OCI-LY3 (cell line): ENCODE data around the gene RAD51B.
A peak's percentile ranks its signal among the peaks of the same experiment; 100 is the strongest.

Source experiments
- H2AFZ ChIP-seq: fragments of 200-600, 300-600 bp; shearing (Covaris generic); 2 replicates; pipeline ENCODE4 v1.6.0; 2014; ENCODE audit warnings: antibody characterized with exemption, low read depth, low read length
- H3K27ac ChIP-seq: fragments of 200-600, 300-600 bp; sonication (generic); 2 replicates; pipeline ENCODE4 v1.5.1; 2014; ENCODE audit warnings: mild to moderate bottlenecking, low read length, moderate library complexity, mixed read lengths
- H3K27me3 ChIP-seq: fragments of 200-600, 300-600 bp; sonication (generic); 2 replicates; pipeline ENCODE4 v1.6.1; 2014; ENCODE audit warnings: low read depth, low read length, mixed read lengths
- H3K36me3 ChIP-seq: fragments of 200-600, 300-600 bp; sonication (generic); replicated peaks from 2 replicates; pipeline ENCODE3; 2014; ENCODE audit warnings: low read depth, low read length, mixed read lengths
- H3K4me1 ChIP-seq: fragments of 300-600, 200-600 bp; sonication (generic); 2 replicates; pipeline ENCODE4 v1.6.1; 2014; ENCODE audit warnings: low read length, mixed read lengths
- H3K4me2 ChIP-seq: fragments of 200-600, 300-600 bp; sonication (generic); 2 replicates; pipeline ENCODE4 v1.6.1; 2014; ENCODE audit warnings: low read length, mixed read lengths
- H3K4me3 ChIP-seq: fragments of 300-600, 200-600 bp; sonication (generic); 2 replicates; pipeline ENCODE4 v1.5.1; 2014; ENCODE audit warnings: antibody characterized with exemption, mild to moderate bottlenecking, low read length, moderate library complexity
- H3K79me2 ChIP-seq: fragments of 300-600, 200-600 bp; shearing (Covaris generic); 2 replicates; pipeline ENCODE4 v1.6.1; 2014; ENCODE audit warnings: mild to moderate bottlenecking, low read length, mixed read lengths
- H3K9ac ChIP-seq: fragments of 300-600, 200-600 bp; shearing (Covaris generic); 2 replicates; pipeline ENCODE4 v1.6.0; 2014; ENCODE audit warnings: mild to moderate bottlenecking, low read length, moderate library complexity
- H3K9me3 ChIP-seq: fragments of 200-600, 300-600 bp; shearing (Covaris generic); 2 replicates; pipeline ENCODE4 v1.6.1; 2014; ENCODE audit warnings: low read length, mixed read lengths; ENCODE audit not compliant: insufficient read depth
- H4K20me1 ChIP-seq: fragments of 200-600, 300-600 bp; sonication (generic); 2 replicates; pipeline ENCODE4 v1.6.1; 2016; ENCODE audit warnings: low read length, mixed read lengths; ENCODE audit not compliant: insufficient read depth
- CTCF ChIP-seq: fragments of 200-600, 300-600 bp; sonication (generic); IDR thresholded peaks from 2 replicates; pipeline ENCODE4 v1.5.1; 2014; ENCODE audit warnings: antibody characterized with exemption, low read length, low read depth
- EZH2phosphoT487 ChIP-seq: fragments of 200-600 bp; shearing (Covaris generic); IDR thresholded peaks from 2 replicates; pipeline ENCODE4 v1.6.1; 2018; ENCODE audit warnings: antibody characterized with exemption, mixed run types, low read depth

RAD51B gene

GRCh38 chr14:68476212-68477109 is 656.9 kb downstream of the RAD51B start:
- Histone ChIP-seq H2AFZ (0 out of 2 replicates have a peak overlapping the region, but pooled peaks have one; percentile 35), H3K4me2 (peak overlapping the region; percentile 53)

DNA sequence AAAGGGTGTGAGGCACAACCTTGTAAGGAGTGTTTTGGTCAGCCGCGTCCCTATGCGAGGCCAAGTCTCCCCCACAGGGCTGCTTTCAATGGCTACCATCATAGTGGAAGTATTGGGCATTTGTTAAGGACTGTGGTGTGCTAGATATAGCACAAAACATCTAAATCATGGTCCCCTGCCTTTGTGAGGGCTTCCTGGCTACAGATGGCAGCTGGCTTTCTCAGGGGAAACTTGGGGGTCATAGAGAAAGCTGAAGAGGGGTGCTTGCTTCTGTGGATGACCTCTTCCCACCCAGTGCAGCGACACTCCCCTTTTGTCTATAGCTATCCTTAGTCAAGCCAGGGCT is 657.5 kb downstream of the RAD51B start:
- no peak for TF ChIP-seq CTCF
- Histone ChIP-seq H3K79me2 (no peaks in the 10 kb centered on the region), H3K4me1 (peaks cover 33% of the 10 kb centered on the region), H3K27ac (peak overlapping the region; percentile 45; the same call in 1 of the 2 replicates), H3K9ac (peak overlapping the region; percentile 33; the same call in 1 of the 2 replicates), H3K27me3 (no peaks in the 10 kb centered on the region), H3K4me3 (no peak overlapping the region), H4K20me1 (no peaks in the 10 kb centered on the region), H3K4me2 (peak overlapping the region; percentile 53; the same call in 1 of the 2 replicates), H3K9me3 (no peaks in the 10 kb centered on the region), H3K36me3 (no peaks in the 10 kb centered on the region), H2AFZ (0 out of 2 replicates have a peak overlapping the region, but pooled peaks have one; percentile 35)

More at GRCh38 chr14:68476212-68477109, 656.9 kb downstream of the RAD51B start:
- Histone ChIP-seq H3K9me3 (no peaks in the 10 kb centered on the region), H3K4me3 (peak overlapping the region; percentile 26), H4K20me1 (no peaks in the 10 kb centered on the region), H3K4me1 (peaks cover 39% of the 10 kb centered on the region), H3K27ac (peak overlapping the region; percentile 45; the same call in 1 of the 2 replicates), H3K36me3 (no peaks in the 10 kb centered on the region), H3K9ac (peak overlapping the region; percentile 33; the same call in 1 of the 2 replicates), H3K27me3 (no peaks in the 10 kb centered on the region), H3K79me2 (no peaks in the 10 kb centered on the region)
- TF ChIP-seq CTCF = no peak
- no peak for TF ChIP-seq EZH2phosphoT487

GRCh38 chr14:68477461-68478085 is 658.0 kb downstream of the RAD51B start:
- Histone ChIP-seq H4K20me1 (no peaks in the 10 kb centered on the region), H3K4me1 (peaks cover 29% of the 10 kb centered on the region), H3K9ac (no peak overlapping the region), H3K4me2 (no peak overlapping the region), H3K27ac (no peak overlapping the region), H3K27me3 (no peaks in the 10 kb centered on the region), H3K4me3 (no peak overlapping the region), H2AFZ (no peak overlapping the region), H3K9me3 (no peaks in the 10 kb centered on the region), H3K36me3 (no peaks in the 10 kb centered on the region), H3K79me2 (no peaks in the 10 kb centered on the region)
- no peak for TF ChIP-seq EZH2phosphoT487

DNA sequence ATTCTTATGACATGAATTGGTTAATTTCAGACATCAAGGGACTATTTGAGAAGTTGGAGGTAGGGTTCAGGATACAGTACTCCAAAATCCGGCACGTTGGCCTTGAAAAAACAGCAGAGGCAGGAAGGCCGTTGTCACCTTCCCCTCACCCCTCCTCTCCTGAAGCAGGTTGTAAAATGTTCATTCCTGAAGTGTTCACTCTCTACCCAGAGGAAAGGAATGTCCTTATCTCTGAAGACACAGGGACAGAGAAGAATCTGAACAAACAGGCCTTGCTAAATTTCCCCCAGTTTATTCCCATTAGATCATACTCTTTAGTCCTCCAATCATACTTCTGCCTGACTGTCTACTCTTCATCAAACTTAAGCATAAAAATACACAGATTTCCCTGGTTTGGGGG is 659.7 kb downstream of the RAD51B start:
- H3K4me2 ChIP-seq = no peak overlapping the region

More for the DNA sequence above, 659.7 kb downstream of the RAD51B start:
- Histone ChIP-seq H3K36me3 (no peaks in the 10 kb centered on the region), H3K79me2 (no peaks in the 10 kb centered on the region), H4K20me1 (no peaks in the 10 kb centered on the region), H3K27ac (no peak overlapping the region), H3K9ac (no peak overlapping the region), H3K4me3 (no peak overlapping the region), H2AFZ (no peak overlapping the region), H3K4me1 (peaks cover 21% of the 10 kb centered on the region), H3K27me3 (no peaks in the 10 kb centered on the region), H3K9me3 (no peaks in the 10 kb centered on the region)
- TF ChIP-seq EZH2phosphoT487 (no peak), CTCF (no peak)
